HepG2 (cell line): Measurements from ENCODE around the gene RARG. TPM values are rescaled to one million over a fixed set of nuclear protein-coding genes. Genes with fewer than 3 reads are reported as not detected.

Source experiments
- CC2D1A ChIP-seq: sonication (generic); formaldehyde crosslinking; IDR thresholded peaks from 2 replicates; pipeline ENCODE4 v1.8.1; 2023; ENCODE audit warnings: mild to moderate bottlenecking, missing genetic modification reagents
- HNRNPLL ChIP-seq: fragments of 200-400 bp; formaldehyde crosslinking; IDR thresholded peaks from 2 replicates; pipeline ENCODE4 v1.6.1; 2017; ENCODE audit warnings: mild to moderate bottlenecking, low read depth, low read length; ENCODE audit not compliant: poor library complexity, severe bottlenecking
- PCBP1 ChIP-seq: fragments of 200-400 bp; formaldehyde crosslinking; IDR thresholded peaks from 2 replicates; pipeline ENCODE4 v1.6.1; 2017; ENCODE audit warnings: mild to moderate bottlenecking, low read depth, low read length, borderline replicate concordance
- RAD21 ChIP-seq: fragments of 450-650 bp; formaldehyde crosslinking; IDR thresholded peaks from 2 replicates; pipeline ENCODE4 v1.5.0; 2020; ENCODE audit warnings: mild to moderate bottlenecking
- RFX5 ChIP-seq: IDR thresholded peaks from 2 replicates; pipeline ENCODE4 v1.6.1; 2011; ENCODE audit warnings: low read depth, low read length, improper control_type of control experiment
- RXRB ChIP-seq: IDR thresholded peaks from 2 replicates; pipeline ENCODE4 v1.6.1; 2016; ENCODE audit warnings: borderline replicate concordance, missing genetic modification reagents, missing compliant biosample characterization
- SALL1 ChIP-seq: sonication (generic); formaldehyde crosslinking; IDR thresholded peaks from 2 replicates; pipeline ENCODE4 v1.8.0; 2022; ENCODE audit warnings: mild to moderate bottlenecking, missing genetic modification reagents
- SOX13 ChIP-seq, 3 experiments: fragments of 450-650 bp in 1 of 3; sonication (generic) in 1 of 3; formaldehyde crosslinking in 1 of 3; IDR thresholded peaks in 2 of 3; conservative IDR thresholded peaks in 1 of 3; 2 replicates each; pipeline versions ENCODE4 v1.5.0 to v1.6.1; 2016 to 2020; ENCODE audit warnings: antibody characterized with exemption in 1 of 3, mild to moderate bottlenecking in 1 of 3, missing compliant biosample characterization in 1 of 3, missing genetic modification reagents in 1 of 3, moderate library complexity in 1 of 3
- XRCC5 ChIP-seq: fragments of 200-400 bp; formaldehyde crosslinking; optimal IDR thresholded peaks from 2 replicates; pipeline ENCODE3; 2017; ENCODE audit warnings: mild to moderate bottlenecking, low read length
- ZNF225 ChIP-seq: sonication (generic); formaldehyde crosslinking; IDR thresholded peaks from 2 replicates; pipeline ENCODE4 v1.4.0; 2020; ENCODE audit warnings: mild to moderate bottlenecking, missing genetic modification reagents
- ZNF235 ChIP-seq: sonication (generic); formaldehyde crosslinking; IDR thresholded peaks from 2 replicates; pipeline ENCODE4 v1.8.1; 2023; ENCODE audit warnings: mild to moderate bottlenecking, missing genetic modification reagents, borderline replicate concordance
- ZNF619 ChIP-seq: sonication (generic); formaldehyde crosslinking; IDR thresholded peaks from 2 replicates; pipeline ENCODE4 v1.4.0; 2020; ENCODE audit warnings: mild to moderate bottlenecking, missing genetic modification reagents
- ZNF788 ChIP-seq: sonication (generic); formaldehyde crosslinking; IDR thresholded peaks from 2 replicates; pipeline ENCODE4 v1.5.0; 2020; ENCODE audit warnings: mild to moderate bottlenecking, missing genetic modification reagents, borderline replicate concordance
- ZNF839 ChIP-seq: sonication (generic); formaldehyde crosslinking; IDR thresholded peaks from 2 replicates; pipeline ENCODE4 v1.4.0; 2020; ENCODE audit warnings: missing genetic modification reagents, mild to moderate bottlenecking, borderline replicate concordance
- polyA plus RNA-seq, 8 experiments: library from polyadenylated mRNA; depleted of rRNA in 3 of 8; stranded (reverse) in 7 of 8; unstranded in 1 of 8; fragments of >200 nt; fragmentation: Illumina TruSeq in 4 of 8; extraction: Trizol in 4 of 8; gene quantifications; 2 replicates each; pipeline versions ENCODE4 v1.2.1 to v1.2.3, GENCODE V29; 2011 to 2016; ENCODE audit warnings: low read depth in 4 of 8, missing spikeins in 1 of 8, mixed read lengths in 1 of 8; ENCODE audit not compliant: insufficient read depth in 1 of 8
- total RNA-seq, 5 experiments: library from RNA; depleted of rRNA; stranded (reverse); fragments of >200 nt; fragmentation: Illumina TruSeq; extraction: Trizol; gene quantifications; 2 replicates each; pipeline ENCODE4 v1.2.3, GENCODE V29; 2016; ENCODE audit warnings: low read depth in 1 of 5
- TF ChIP-seq, protein P1 (sequence below): sonication (generic); formaldehyde crosslinking; IDR thresholded peaks from 2 replicates; pipeline ENCODE4 v1.5.0; 2020; ENCODE audit warnings: missing genetic modification reagents
- TF ChIP-seq, protein P2 (sequence below): sonication (generic); formaldehyde crosslinking; IDR thresholded peaks from 2 replicates; pipeline ENCODE4 v1.8.1; 2023; ENCODE audit warnings: mild to moderate bottlenecking, inconsistent platforms, moderate library complexity, missing genetic modification reagents, borderline replicate concordance
- TF ChIP-seq, protein P3 (sequence below): sonication (generic); formaldehyde crosslinking; IDR thresholded peaks from 2 replicates; pipeline ENCODE4 v1.8.0; 2022; ENCODE audit warnings: missing genetic modification reagents, mild to moderate bottlenecking, inconsistent platforms, borderline replicate concordance
- TF ChIP-seq, protein P4 (sequence below): sonication (generic); formaldehyde crosslinking; IDR thresholded peaks from 2 replicates; pipeline ENCODE4 v1.5.0; 2020; ENCODE audit warnings: mild to moderate bottlenecking, missing genetic modification reagents, borderline replicate concordance
- TF ChIP-seq, protein P5 (sequence below): sonication (generic); formaldehyde crosslinking; IDR thresholded peaks from 2 replicates; pipeline ENCODE4 v1.4.0; 2020; ENCODE audit warnings: missing genetic modification reagents, borderline replicate concordance

RARG gene
- total and polyA plus RNA-seq, 2 of the 13 experiments (the other 11 are each of a cell fraction or from before 2014, with no cell fraction given) = 0.77 to 1.5 TPM

DNA sequence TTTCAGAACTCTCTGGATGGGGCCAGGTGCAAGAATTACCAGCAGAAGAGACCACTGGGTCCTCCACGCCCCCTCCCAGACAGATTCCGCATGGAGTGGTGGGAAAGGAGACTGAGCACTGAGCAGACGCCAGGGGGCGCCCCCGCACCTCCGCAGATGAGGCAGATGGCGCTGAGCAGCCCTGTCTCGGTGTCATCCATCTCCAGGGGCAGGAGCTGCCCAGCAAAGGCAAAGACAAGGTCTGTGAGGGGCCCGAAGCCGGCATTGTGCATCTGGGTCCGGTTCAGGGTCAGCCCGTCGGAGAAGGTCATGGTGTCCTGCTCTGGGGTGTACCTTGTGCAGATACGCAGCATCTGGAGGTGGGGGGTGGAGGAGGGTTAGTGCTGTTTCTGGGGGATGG is 18.7 kb downstream of the RARG start (continued):
- TF ChIP-seq RXRB (0 out of 2 replicates have a peak, but pooled peaks have one; percentile 23), SOX13 (IDR thresholded peaks at IDR 0.05) (no peak), SOX13 (CRISPR knock-in tag; conservative IDR thresholded peaks at IDR 0.05 in 1 of 2, IDR thresholded peaks at IDR 0.05 in 1 of 2) (no peak), PCBP1 (no peak), ZNF788 (CRISPR knock-in tag) (peak; percentile 41; the same call in 1 of the 2 replicates), ZNF839 (CRISPR knock-in tag) (no peak), RAD21 (CRISPR knock-in tag) (peak; percentile 97), ZNF225 (CRISPR knock-in tag) (0 out of 2 replicates have a peak, but pooled peaks have one; percentile 69), CC2D1A (CRISPR knock-in tag) (no peak), XRCC5 (peak; percentile 53), HNRNPLL (no peak), ZNF619 (CRISPR knock-in tag) (peak; percentile 51; the same call in 1 of the 2 replicates), SALL1 (CRISPR knock-in tag) (peak; percentile 64; the same call in 1 of the 2 replicates), ZNF235 (no peak), RFX5 (0 out of 2 replicates have a peak, but pooled peaks have one; percentile 42)
- TF ChIP-seq, protein P1, sequence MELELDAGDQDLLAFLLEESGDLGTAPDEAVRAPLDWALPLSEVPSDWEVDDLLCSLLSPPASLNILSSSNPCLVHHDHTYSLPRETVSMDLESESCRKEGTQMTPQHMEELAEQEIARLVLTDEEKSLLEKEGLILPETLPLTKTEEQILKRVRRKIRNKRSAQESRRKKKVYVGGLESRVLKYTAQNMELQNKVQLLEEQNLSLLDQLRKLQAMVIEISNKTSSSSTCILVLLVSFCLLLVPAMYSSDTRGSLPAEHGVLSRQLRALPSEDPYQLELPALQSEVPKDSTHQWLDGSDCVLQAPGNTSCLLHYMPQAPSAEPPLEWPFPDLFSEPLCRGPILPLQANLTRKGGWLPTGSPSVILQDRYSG (CRISPR knock-in tag) = no peak
- TF ChIP-seq, protein P2, sequence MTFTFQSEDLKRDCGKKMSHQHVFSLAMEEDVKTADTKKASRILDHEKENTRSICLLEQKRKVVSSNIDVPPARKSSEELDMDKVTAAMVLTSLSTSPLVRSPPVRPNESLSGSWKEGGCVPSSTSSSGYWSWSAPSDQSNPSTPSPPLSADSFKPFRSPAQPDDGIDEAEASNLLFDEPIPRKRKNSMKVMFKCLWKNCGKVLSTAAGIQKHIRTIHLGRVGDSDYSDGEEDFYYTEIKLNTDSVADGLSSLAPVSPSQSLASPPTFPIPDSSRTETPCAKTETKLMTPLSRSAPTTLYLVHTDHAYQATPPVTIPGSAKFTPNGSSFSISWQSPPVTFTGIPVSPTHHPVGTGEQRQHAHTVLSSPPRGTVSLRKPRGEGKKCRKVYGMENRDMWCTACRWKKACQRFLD (CRISPR knock-in tag) = no peak
- TF ChIP-seq, protein P3, sequence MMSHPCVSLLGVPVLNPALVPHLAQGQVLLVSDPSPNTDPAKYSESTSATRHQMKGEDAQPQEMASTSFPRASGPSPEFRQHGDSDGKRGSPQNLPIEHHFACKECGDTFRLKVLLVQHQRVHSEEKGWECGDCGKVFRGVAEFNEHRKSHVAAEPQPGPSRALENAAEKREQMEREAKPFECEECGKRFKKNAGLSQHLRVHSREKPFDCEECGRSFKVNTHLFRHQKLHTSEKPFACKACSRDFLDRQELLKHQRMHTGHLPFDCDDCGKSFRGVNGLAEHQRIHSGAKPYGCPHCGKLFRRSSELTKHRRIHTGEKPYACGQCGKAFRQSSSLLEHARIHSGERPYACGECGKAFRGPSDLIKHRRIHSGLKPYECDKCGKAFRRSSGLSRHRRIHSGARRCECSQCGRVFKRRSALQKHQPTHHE (CRISPR knock-in tag) = no peak
- TF ChIP-seq, protein P4, sequence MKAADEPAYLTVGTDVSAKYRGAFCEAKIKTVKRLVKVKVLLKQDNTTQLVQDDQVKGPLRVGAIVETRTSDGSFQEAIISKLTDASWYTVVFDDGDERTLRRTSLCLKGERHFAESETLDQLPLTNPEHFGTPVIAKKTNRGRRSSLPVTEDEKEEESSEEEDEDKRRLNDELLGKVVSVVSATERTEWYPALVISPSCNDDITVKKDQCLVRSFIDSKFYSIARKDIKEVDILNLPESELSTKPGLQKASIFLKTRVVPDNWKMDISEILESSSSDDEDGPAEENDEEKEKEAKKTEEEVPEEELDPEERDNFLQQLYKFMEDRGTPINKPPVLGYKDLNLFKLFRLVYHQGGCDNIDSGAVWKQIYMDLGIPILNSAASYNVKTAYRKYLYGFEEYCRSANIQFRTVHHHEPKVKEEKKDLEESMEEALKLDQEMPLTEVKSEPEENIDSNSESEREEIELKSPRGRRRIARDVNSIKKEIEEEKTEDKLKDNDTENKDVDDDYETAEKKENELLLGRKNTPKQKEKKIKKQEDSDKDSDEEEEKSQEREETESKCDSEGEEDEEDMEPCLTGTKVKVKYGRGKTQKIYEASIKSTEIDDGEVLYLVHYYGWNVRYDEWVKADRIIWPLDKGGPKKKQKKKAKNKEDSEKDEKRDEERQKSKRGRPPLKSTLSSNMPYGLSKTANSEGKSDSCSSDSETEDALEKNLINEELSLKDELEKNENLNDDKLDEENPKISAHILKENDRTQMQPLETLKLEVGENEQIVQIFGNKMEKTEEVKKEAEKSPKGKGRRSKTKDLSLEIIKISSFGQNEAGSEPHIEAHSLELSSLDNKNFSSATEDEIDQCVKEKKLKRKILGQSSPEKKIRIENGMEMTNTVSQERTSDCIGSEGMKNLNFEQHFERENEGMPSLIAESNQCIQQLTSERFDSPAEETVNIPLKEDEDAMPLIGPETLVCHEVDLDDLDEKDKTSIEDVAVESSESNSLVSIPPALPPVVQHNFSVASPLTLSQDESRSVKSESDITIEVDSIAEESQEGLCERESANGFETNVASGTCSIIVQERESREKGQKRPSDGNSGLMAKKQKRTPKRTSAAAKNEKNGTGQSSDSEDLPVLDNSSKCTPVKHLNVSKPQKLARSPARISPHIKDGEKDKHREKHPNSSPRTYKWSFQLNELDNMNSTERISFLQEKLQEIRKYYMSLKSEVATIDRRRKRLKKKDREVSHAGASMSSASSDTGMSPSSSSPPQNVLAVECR = 0 out of 2 replicates have a peak, but pooled peaks have one; percentile 35
- TF ChIP-seq, protein P5, sequence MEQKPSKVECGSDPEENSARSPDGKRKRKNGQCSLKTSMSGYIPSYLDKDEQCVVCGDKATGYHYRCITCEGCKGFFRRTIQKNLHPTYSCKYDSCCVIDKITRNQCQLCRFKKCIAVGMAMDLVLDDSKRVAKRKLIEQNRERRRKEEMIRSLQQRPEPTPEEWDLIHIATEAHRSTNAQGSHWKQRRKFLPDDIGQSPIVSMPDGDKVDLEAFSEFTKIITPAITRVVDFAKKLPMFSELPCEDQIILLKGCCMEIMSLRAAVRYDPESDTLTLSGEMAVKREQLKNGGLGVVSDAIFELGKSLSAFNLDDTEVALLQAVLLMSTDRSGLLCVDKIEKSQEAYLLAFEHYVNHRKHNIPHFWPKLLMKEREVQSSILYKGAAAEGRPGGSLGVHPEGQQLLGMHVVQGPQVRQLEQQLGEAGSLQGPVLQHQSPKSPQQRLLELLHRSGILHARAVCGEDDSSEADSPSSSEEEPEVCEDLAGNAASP (CRISPR knock-in tag) = 0 out of 2 replicates have a peak, but pooled peaks have one; percentile 16
